ENCODE data around the gene LAMC3.

DNA sequence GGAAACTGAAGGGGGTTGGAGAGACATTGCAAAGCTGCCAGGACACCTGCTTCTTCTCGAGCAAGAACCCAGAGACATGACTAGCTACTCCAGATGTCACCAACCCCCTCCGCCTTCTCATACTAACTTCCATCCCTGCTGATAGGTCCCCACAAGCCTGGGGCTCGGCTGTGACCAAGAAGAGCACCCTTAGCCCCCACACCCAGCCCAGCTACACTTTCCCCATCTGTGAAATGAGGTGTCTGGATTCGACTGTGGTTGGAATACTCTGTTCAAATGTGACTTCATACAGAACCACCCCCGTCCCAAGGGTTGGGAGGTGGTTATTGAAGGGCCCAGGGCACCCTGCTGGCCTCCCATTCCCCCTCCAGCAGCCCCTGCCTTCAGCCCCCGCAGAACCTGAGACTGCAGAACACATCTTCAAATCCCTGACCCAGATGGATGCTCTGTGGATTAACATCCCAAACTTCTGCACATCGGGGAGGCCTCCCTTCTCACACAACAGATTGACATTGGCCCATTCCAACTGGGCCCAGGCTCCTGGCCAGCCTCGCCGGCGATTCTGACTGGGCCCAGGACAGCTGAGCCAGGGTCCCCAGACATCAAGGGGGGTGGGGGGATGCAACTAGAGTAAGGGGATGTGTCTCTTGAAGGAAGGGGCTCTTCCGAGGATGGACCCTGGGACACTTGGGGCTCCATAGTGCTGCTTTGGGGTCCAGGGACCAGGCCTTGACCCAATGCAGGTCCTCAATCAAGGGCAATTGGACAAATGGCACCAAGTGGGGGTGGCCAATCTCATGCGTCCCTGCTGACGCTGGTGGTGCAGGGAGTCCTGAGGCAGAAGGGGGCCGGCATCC is 48.2 kb upstream of the LAMC3 start:
- TF ChIP-seq CTCF (IDR thresholded peaks at IDR 0.05) = no peak
- TF ChIP-seq POLR2A (IDR thresholded peaks at IDR 0.05) = no peak
- TF ChIP-seq POLR2AphosphoS5 (IDR thresholded peaks at IDR 0.05) = no peak
